ENCODE data around the gene SPRR1A. TPM values are rescaled to one million over a fixed set of nuclear protein-coding genes. Genes with fewer than 3 reads are reported as not detected.

SPRR1A gene
- total and polyA plus RNA-seq, 2 of the 4 experiments (the other 2 are of a cell fraction), result not detected

GRCh38 chr1:152965853-152966252 is 18.0 kb upstream of the SPRR1A start:
- Histone ChIP-seq H2BK15ac (ENCODE audit: low read depth, low read length) (no peak overlapping the region), H3K4me2 (ENCODE audit: low read depth, low read length) (no peak overlapping the region), H2AK5ac (ENCODE audit: low read depth, low read length) (no peak overlapping the region), H2BK5ac (ENCODE audit: low read depth, low read length, poor library complexity, severe bottlenecking) (no peak overlapping the region), H3K36me3 (ENCODE audit: control insufficient read depth, insufficient read depth, low read length) (no peaks in the 10 kb centered on the region), H3K79me1 (ENCODE audit: low read depth in 1 of 2, low read length in 2 of 2) (no peaks in the 10 kb centered on the region), H4K91ac (ENCODE audit: insufficient read depth, low read depth, low read length) (no peak overlapping the region), H3K27me3 (ENCODE audit: control insufficient read depth, insufficient read depth, low read length) (no peaks in the 10 kb centered on the region), H3K4ac (ENCODE audit: low read depth, low read length) (no peak overlapping the region), H3K18ac (ENCODE audit: low read depth, low read length) (no peak overlapping the region), H3K4me3 (ENCODE audit: insufficient read depth, low read depth, low read length) (no peak overlapping the region), H3K56ac (ENCODE audit: extremely low read depth, insufficient read depth, low read length) (no peak overlapping the region), H3K9me3 (ENCODE audit: control insufficient read depth, insufficient read depth, low read length) (no peaks in the 10 kb centered on the region; the same call in 1 of the 2 replicates), H3K14ac (replicated peaks; ENCODE audit: low read depth, low read length) (no peak overlapping the region), H2AFZ (replicated peaks; ENCODE audit: low read length, poor library complexity) (no peak overlapping the region), H2BK120ac (ENCODE audit: low read depth, low read length) (no peak overlapping the region), H4K8ac (ENCODE audit: low read depth in 2 of 2, low read length in 2 of 2) (no peak overlapping the region), H3K27ac (ENCODE audit: insufficient read depth, low read length) (no peak overlapping the region), H3K23ac (ENCODE audit: low read depth, low read length) (no peak overlapping the region), H3K9ac (ENCODE audit: low read depth, low read length) (no peak overlapping the region), H2BK20ac (ENCODE audit: low read depth, low read length) (no peak overlapping the region), H3K4me1 (ENCODE audit: control insufficient read depth, insufficient read depth, low read length) (no peaks in the 10 kb centered on the region), H2AK9ac (replicated peaks; ENCODE audit: low read depth, low read length, poor library complexity) (no peak overlapping the region), H4K20me1 (ENCODE audit: insufficient read depth, low read length) (no peaks in the 10 kb centered on the region), H3K9me1 (ENCODE audit: insufficient read depth, low read length) (no peaks in the 10 kb centered on the region), H4K5ac (ENCODE audit: low read depth, low read length) (no peak overlapping the region)
- ChIA-PET POLR2A (ENCODE audit: unreplicated experiment) (no interaction called here), CTCF (no interaction called here)
- ATAC-seq (ENCODE audit: low read depth) (no peak), DNase-seq (no peak)
- in situ Hi-C loops (cut with MboI; ENCODE audit: low sequenced_read_pairs), result no loop called here
- intact Hi-C loops (cut with micrococcal nuclease), result no loop called here
- TF ChIP-seq, protein P1, sequence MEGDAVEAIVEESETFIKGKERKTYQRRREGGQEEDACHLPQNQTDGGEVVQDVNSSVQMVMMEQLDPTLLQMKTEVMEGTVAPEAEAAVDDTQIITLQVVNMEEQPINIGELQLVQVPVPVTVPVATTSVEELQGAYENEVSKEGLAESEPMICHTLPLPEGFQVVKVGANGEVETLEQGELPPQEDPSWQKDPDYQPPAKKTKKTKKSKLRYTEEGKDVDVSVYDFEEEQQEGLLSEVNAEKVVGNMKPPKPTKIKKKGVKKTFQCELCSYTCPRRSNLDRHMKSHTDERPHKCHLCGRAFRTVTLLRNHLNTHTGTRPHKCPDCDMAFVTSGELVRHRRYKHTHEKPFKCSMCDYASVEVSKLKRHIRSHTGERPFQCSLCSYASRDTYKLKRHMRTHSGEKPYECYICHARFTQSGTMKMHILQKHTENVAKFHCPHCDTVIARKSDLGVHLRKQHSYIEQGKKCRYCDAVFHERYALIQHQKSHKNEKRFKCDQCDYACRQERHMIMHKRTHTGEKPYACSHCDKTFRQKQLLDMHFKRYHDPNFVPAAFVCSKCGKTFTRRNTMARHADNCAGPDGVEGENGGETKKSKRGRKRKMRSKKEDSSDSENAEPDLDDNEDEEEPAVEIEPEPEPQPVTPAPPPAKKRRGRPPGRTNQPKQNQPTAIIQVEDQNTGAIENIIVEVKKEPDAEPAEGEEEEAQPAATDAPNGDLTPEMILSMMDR (conservative IDR thresholded peaks at IDR 0.05; ENCODE audit: low read depth, low read length), result no peak
- TF ChIP-seq, protein P2, sequence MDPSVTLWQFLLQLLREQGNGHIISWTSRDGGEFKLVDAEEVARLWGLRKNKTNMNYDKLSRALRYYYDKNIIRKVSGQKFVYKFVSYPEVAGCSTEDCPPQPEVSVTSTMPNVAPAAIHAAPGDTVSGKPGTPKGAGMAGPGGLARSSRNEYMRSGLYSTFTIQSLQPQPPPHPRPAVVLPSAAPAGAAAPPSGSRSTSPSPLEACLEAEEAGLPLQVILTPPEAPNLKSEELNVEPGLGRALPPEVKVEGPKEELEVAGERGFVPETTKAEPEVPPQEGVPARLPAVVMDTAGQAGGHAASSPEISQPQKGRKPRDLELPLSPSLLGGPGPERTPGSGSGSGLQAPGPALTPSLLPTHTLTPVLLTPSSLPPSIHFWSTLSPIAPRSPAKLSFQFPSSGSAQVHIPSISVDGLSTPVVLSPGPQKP (IDR thresholded peaks at IDR 0.05; ENCODE audit: borderline replicate concordance, low read depth, low read length), result no peak
- TF ChIP-seq NFE2L2 (IDR thresholded peaks at IDR 0.05; ENCODE audit: low read depth, low read length) (no peak), RCOR1 (IDR thresholded peaks at IDR 0.05; ENCODE audit: insufficient replicate concordance, low read length) (no peak), RAD21 (IDR thresholded peaks at IDR 0.05; ENCODE audit: low read length) (no peak), MXI1 (IDR thresholded peaks at IDR 0.05; ENCODE audit: borderline replicate concordance, low read depth, low read length) (no peak), RFX5 (IDR thresholded peaks at IDR 0.05; ENCODE audit: low read depth, low read length) (no peak), MAFK (IDR thresholded peaks at IDR 0.05; ENCODE audit: low read depth, low read length) (no peak)
- dilution Hi-C loops (cut with HindIII; ENCODE audit: low sequenced_read_pairs, unreplicated experiment), result no loop called here
- 14% methylated on average over 1 of the region's 4 CpGs; no CpG with 5 or more reads in 1 of the 2 experiments for WGBS, 2 experiments (ENCODE audit: extremely low coverage in 2 of 2, insufficient read length in 1 of 2)
- no TSS peak for BruUV-seq (replicated peaks)
